Spleen (tissue), 7 donors: Measurements from ENCODE around the gene S1PR2.

Experiments used
- POLR2A ChIP-seq, 3 donors: fragments of 450-650 bp; IDR thresholded peaks; one replicate each; pipeline ENCODE4 v1.5.1; 2017; ENCODE audit warnings: antibody characterized with exemption in 3 of 3, mild to moderate bottlenecking in 1 of 3
- TF ChIP-seq, protein P1 (sequence below), 11 experiments: fragments of 200-600 bp in 7 of 11; fragments of 450-650 bp in 4 of 11; sonication (generic) in 4 of 11; IDR thresholded peaks in 8 of 11; conservative IDR thresholded peaks in 3 of 11; 1 replicate in 7 of 11; 2 replicates in 4 of 11; pipeline versions ENCODE4 v1.4.0 to v1.8.0; 2016 to 2021; ENCODE audit warnings: antibody characterized with exemption in 11 of 11, inconsistent platforms in 4 of 11, mild to moderate bottlenecking in 1 of 11
- donor health status: DM: no; HTN: no; CAD: no; lungs with moderate emphysema.
- donor health status: DM: no; HTN: no; CAD: no.
- donor health status: DM: no; HTN: no; CAD: no.

DNA sequence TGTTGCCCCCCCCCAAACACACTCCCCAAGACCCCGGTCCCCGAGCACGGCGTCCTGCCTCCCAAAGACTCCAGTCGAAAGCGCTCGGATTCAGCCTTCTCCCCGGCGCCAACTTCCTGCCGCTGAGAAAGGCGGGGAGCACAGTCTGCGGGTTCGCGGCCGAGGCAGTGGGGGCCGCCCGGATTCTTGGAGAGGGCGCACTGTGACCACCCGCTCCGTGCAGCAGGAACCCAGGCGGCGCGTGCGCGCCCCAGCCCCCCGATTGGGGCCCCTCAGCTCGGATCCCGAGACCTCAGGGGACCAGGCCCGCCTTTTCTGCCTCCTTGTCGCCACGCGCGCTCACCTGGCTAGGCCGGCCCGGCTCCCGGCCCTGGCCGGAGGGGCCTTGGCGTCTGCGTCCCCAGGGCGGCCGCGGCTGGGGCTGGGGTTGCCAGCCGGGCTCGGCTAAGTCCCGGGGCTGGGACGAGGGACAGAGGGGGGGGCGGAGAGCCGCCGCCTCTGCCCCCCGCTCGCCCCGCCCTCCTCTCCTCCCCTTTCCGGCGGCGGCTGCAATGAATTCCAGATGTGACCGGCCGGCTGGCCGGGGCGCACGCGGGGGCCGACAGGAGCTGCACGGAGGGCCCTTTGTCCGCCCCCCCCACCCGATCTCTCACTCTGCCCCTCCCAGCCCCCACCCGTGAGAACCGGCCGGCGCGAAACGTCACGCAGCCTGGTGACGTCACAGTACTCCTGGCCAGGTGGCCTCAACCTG, at the start of gene S1PR2:
- TF ChIP-seq, protein P1, sequence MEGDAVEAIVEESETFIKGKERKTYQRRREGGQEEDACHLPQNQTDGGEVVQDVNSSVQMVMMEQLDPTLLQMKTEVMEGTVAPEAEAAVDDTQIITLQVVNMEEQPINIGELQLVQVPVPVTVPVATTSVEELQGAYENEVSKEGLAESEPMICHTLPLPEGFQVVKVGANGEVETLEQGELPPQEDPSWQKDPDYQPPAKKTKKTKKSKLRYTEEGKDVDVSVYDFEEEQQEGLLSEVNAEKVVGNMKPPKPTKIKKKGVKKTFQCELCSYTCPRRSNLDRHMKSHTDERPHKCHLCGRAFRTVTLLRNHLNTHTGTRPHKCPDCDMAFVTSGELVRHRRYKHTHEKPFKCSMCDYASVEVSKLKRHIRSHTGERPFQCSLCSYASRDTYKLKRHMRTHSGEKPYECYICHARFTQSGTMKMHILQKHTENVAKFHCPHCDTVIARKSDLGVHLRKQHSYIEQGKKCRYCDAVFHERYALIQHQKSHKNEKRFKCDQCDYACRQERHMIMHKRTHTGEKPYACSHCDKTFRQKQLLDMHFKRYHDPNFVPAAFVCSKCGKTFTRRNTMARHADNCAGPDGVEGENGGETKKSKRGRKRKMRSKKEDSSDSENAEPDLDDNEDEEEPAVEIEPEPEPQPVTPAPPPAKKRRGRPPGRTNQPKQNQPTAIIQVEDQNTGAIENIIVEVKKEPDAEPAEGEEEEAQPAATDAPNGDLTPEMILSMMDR (IDR thresholded peaks at IDR 0.05 in 8 of 11, conservative IDR thresholded peaks at IDR 0.05 in 3 of 11), result no peak
- TF ChIP-seq POLR2A (IDR thresholded peaks at IDR 0.05), result no peak
